ENCODE results near the gene KRT10. TPM values are rescaled to one million over a fixed set of nuclear protein-coding genes. Genes with fewer than 3 reads are reported as not detected.

KRT10 gene
- total RNA-seq, 4 donors from 2014 or later = 8.0 to 13.4 (median 11.3) TPM

- peaks cover 0 to 26% (median 3%) of the 10 kb centered on the region in 4 donors for H3K4me1 ChIP-seq
- no peak overlapping the region for H3K4me3 ChIP-seq
- H3K27ac ChIP-seq = no peak overlapping the region
- no peaks in the 10 kb centered on the region for H3K36me3 ChIP-seq
- H3K9me3 ChIP-seq = no peaks in the 10 kb centered on the region
- H3K27me3 ChIP-seq = no peaks in the 10 kb centered on the region
- DNase-seq (ENCODE audit: low spot score in 2 of 2) = no peak
- 35 to 64% methylated on average over 1 of the region's 1 CpG for WGBS, 2 donors
- TF ChIP-seq, protein P1, sequence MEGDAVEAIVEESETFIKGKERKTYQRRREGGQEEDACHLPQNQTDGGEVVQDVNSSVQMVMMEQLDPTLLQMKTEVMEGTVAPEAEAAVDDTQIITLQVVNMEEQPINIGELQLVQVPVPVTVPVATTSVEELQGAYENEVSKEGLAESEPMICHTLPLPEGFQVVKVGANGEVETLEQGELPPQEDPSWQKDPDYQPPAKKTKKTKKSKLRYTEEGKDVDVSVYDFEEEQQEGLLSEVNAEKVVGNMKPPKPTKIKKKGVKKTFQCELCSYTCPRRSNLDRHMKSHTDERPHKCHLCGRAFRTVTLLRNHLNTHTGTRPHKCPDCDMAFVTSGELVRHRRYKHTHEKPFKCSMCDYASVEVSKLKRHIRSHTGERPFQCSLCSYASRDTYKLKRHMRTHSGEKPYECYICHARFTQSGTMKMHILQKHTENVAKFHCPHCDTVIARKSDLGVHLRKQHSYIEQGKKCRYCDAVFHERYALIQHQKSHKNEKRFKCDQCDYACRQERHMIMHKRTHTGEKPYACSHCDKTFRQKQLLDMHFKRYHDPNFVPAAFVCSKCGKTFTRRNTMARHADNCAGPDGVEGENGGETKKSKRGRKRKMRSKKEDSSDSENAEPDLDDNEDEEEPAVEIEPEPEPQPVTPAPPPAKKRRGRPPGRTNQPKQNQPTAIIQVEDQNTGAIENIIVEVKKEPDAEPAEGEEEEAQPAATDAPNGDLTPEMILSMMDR (IDR thresholded peaks at IDR 0.05) = no peak
- no peak for TF ChIP-seq POLR2A (IDR thresholded peaks at IDR 0.05)
- no peak for TF ChIP-seq EP300 (IDR thresholded peaks at IDR 0.05)
Observed at GRCh38 chr17:40852364-40852763, 29.9 kb upstream of the KRT10 start.

GRCh38 chr17:40850293-40850972 is 28.0 kb upstream of the KRT10 start:
- DNase-seq (ENCODE audit: low spot score in 2 of 2) = no peak
- Histone ChIP-seq H3K27ac (no peak overlapping the region), H3K36me3 (no peaks in the 10 kb centered on the region), H3K4me3 (no peak overlapping the region), H3K27me3 (no peaks in the 10 kb centered on the region), H3K9me3 (no peaks in the 10 kb centered on the region), H3K4me1 (peaks cover 0 to 18% (median 3%) of the 10 kb centered on the region in 4 donors)
- 87 to 93% methylated on average over 3 of the region's 3 CpGs for WGBS, 2 donors
- TF ChIP-seq EP300 (IDR thresholded peaks at IDR 0.05) (no peak), POLR2A (IDR thresholded peaks at IDR 0.05) (no peak)
- TF ChIP-seq, protein P1 (IDR thresholded peaks at IDR 0.05) = no peak

GRCh38 chr17:40849723-40850122 is 27.3 kb upstream of the KRT10 start:
- H3K27me3 ChIP-seq = no peaks in the 10 kb centered on the region
- H3K9me3 ChIP-seq = no peaks in the 10 kb centered on the region
- DNase-seq (ENCODE audit: low spot score in 2 of 2) = no peak
- no peaks in the 10 kb centered on the region for H3K36me3 ChIP-seq
- TF ChIP-seq, protein P1 (IDR thresholded peaks at IDR 0.05) = no peak
- TF ChIP-seq EP300 (IDR thresholded peaks at IDR 0.05) (no peak), POLR2A (IDR thresholded peaks at IDR 0.05) (no peak)
- WGBS, 2 donors = 92 to 94% methylated on average over 4 of the region's 4 CpGs
- no peak overlapping the region for H3K27ac ChIP-seq
- H3K4me1 ChIP-seq = peaks cover 0 to 16% (median 3%) of the 10 kb centered on the region in 4 donors
- no peak overlapping the region for H3K4me3 ChIP-seq

DNA sequence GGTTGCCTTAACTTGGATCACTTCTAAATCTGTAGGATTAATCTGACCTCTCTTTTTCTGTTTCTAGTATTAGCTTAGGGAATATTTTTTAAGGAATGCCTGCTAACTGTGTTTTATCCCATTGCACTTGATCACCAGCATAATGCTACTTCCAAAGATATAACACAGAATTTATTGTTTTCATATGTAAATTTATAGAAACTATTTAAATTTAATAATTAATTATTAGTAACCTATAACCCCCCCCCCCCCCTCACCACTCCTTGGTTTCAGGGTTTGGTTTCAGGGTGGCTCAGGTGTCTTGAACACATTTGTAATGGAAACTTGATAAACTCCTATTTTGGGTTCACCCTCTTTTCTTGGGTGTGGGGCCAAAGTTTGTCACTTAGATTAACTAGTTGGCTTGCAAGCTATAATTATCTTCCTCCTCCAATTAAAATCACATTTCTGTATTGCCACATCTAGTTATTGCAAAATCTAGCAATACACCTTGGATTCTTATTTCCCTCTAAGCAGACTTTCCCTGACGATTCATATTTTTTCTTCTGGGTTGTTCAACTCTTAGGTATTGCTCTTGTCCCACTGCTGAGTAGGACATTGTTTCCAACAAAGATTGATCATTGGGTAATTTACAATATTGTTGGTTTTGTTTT is 26.3 kb upstream of the KRT10 start:
- Histone ChIP-seq H3K27ac (no peak overlapping the region), H3K36me3 (no peaks in the 10 kb centered on the region), H3K27me3 (no peaks in the 10 kb centered on the region), H3K4me1 (peaks cover 0 to 8% (median 0%) of the 10 kb centered on the region in 4 donors), H3K9me3 (no peaks in the 10 kb centered on the region), H3K4me3 (no peak overlapping the region)
- 94 to 95% methylated on average over 1 of the region's 1 CpG for WGBS, 2 donors
- TF ChIP-seq POLR2A (IDR thresholded peaks at IDR 0.05) (no peak), EP300 (IDR thresholded peaks at IDR 0.05) (no peak)
- TF ChIP-seq, protein P1 (IDR thresholded peaks at IDR 0.05) = no peak
- DNase-seq (ENCODE audit: low spot score in 2 of 2) = no peak

DNA sequence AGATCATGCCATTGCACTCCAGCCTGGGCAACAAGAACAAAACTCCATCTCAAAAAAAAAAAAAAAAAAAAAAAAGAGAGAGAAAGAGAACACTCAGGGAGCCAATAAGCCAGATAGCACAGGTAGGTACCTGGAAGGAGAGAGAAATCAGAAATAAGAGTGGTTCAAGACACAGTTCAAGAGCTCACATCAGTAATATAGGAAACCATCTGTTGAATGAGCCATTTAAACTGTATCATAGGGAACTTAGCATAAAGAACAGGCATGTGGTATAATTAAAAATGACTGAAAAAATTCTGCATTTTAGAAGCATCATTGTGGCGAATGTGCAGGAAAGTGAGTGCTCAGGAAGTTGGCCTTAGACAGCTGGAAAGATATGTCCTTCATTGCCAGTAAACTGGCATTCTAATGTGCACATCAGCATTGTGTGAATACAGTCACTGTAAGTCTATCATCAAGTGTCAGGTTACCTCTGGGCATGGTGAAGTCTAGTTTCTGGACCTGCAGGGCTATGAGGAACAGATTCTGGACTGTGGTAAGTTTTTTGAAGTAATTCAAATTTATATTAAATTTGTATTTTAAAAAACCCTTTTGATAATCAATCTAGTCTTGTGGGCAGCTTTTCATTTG is 24.2 kb upstream of the KRT10 start:
- TF ChIP-seq, protein P1 (IDR thresholded peaks at IDR 0.05) = no peak
- TF ChIP-seq POLR2A (IDR thresholded peaks at IDR 0.05) = no peak
- no peak for TF ChIP-seq EP300 (IDR thresholded peaks at IDR 0.05)
- no peaks in the 10 kb centered on the region for H3K4me1 ChIP-seq
- DNase-seq (ENCODE audit: low spot score in 2 of 2) = no peak
- H3K36me3 ChIP-seq = no peaks in the 10 kb centered on the region
- H3K4me3 ChIP-seq = no peak overlapping the region
- H3K27me3 ChIP-seq = no peaks in the 10 kb centered on the region
- 86% methylated on average over 1 of the region's 1 CpG for WGBS, 2 donors
- no peaks in the 10 kb centered on the region for H3K9me3 ChIP-seq
- H3K27ac ChIP-seq = no peak overlapping the region
